ENCODE results near the gene CCDC85B. TPM values are rescaled to one million over a fixed set of nuclear protein-coding genes. Genes with fewer than 3 reads are reported as not detected.

Gene CCDC85B
- polyA plus RNA-seq, 3 donors, result 20.8 to 35.2 (median 24.4) TPM

DNA sequence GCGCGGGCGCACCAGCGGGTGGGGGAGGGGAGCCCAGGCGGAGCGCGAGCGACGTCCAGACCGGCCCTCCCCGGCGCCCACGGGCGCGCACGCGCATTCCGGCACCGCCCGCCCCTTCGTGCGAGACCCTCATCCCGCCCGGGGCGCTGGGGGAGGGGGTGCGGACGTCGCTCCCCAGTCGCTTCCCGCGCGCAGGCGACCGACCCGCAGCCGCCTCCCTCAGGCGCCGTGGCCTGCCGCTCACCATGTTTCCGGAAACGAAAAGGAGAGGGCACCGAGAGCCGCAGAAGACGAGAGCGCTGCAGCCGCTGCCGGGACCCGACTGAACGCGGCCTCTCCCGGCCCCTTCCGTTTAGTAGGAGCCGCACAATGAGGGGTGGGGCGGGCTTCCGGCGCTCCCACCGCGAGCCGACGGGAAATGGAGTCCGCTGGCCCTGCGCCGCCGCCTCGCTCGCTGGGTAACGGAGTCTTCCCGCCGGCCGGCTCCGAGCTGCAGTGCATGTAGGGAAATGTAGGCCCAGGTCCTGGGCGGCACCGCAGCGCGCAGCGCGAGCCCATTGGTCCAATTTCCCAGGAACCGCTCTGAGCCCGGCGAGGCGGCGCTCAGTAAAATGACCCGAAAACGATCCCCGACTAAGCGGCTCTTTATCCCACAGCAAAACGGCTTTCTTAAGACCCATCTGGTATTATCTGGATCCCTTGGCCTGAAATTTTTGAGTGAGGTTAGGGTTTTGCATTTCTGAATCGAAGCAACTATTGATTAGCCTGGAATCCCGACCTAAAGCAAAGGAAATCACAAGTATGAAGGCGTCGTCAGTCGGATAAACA is 32.4 kb upstream of the CCDC85B start, which contains the start of gene CFL1:
CFL1 (minus strand) TSS at position 328 of the 828 bp plus-strand sequence; CDS start at position 247, 81 bp downstream.
- Mint-ChIP-seq H3K27me3 (ENCODE audit: low read depth in 3 of 3) (peaks cover 0 to 2% (median 1%) of the 10 kb centered on the region in 3 donors), H3K4me1 (peaks cover 56% of the 10 kb centered on the region), H3K36me3 (peaks cover 43 to 54% of the 10 kb centered on the region in 2 donors), H3K27ac (peak within 1 kb of the TSS; percentile 89 to 99 (median 96)), H3K9me3 (peaks cover 0 to 5% (median 0%) of the 10 kb centered on the region in 7 donors), H3K4me3 (peak within 1 kb of the TSS; percentile 94 to 96)
- H2AFZ ChIP-seq (ENCODE audit: insufficient read depth, low read depth, low read length, poor library complexity, severe bottlenecking), result peak within 1 kb of the TSS; percentile 87
- TF ChIP-seq, protein P1, sequence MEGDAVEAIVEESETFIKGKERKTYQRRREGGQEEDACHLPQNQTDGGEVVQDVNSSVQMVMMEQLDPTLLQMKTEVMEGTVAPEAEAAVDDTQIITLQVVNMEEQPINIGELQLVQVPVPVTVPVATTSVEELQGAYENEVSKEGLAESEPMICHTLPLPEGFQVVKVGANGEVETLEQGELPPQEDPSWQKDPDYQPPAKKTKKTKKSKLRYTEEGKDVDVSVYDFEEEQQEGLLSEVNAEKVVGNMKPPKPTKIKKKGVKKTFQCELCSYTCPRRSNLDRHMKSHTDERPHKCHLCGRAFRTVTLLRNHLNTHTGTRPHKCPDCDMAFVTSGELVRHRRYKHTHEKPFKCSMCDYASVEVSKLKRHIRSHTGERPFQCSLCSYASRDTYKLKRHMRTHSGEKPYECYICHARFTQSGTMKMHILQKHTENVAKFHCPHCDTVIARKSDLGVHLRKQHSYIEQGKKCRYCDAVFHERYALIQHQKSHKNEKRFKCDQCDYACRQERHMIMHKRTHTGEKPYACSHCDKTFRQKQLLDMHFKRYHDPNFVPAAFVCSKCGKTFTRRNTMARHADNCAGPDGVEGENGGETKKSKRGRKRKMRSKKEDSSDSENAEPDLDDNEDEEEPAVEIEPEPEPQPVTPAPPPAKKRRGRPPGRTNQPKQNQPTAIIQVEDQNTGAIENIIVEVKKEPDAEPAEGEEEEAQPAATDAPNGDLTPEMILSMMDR (IDR thresholded peaks at IDR 0.05), result no peak
- WGBS (ENCODE audit: insufficient coverage), result under 1% methylated on average over 85 of the region's 92 CpGs
- H3K79me2 ChIP-seq (ENCODE audit: insufficient read depth, low read length), result peaks cover 75% of the 10 kb centered on the region
- H3K4me3 ChIP-seq (replicated peaks in 1 of 3; ENCODE audit: low read depth in 2 of 3, low read length in 3 of 3), result peak within 1 kb of the TSS; percentile 76 to 98 (median 92)
- intact Hi-C loops (cut with micrococcal nuclease), result loop anchor here in 1 of 2 donors (2.0 kb wide), 1 partner anchor 15 kb away; the partner anchor contains the start of gene EFEMP2
- peaks cover 68% of the 10 kb centered on the region for H4K20me1 ChIP-seq (ENCODE audit: insufficient read depth, low read length)
- H3K27ac ChIP-seq (ENCODE audit: low read depth in 1 of 2, low read length in 2 of 2), result peak within 1 kb of the TSS; percentile 93 to 95
- H3K4me2 ChIP-seq (replicated peaks; ENCODE audit: extremely low read depth, low read length, poor library complexity, severe bottlenecking), result peak within 1 kb of the TSS; percentile 96
- DNase-seq, result peak; percentile 95 to 97 (median 96)
- peaks cover 42 to 51% of the 10 kb centered on the region in 2 donors for H3K36me3 ChIP-seq (replicated peaks in 1 of 2; ENCODE audit: control insufficient read depth in 1 of 2, insufficient read depth in 2 of 2, low read length in 2 of 2)
- H3K9ac ChIP-seq (ENCODE audit: insufficient read depth, low read length, poor library complexity, severe bottlenecking), result peak within 1 kb of the TSS; percentile 86
- H3K27me3 ChIP-seq (ENCODE audit: control insufficient read depth in 2 of 2, insufficient read depth in 2 of 2, low read length in 2 of 2), result no peaks in the 10 kb centered on the region
- no peaks in the 10 kb centered on the region for H3K9me3 ChIP-seq (replicated peaks in 1 of 2; ENCODE audit: control insufficient read depth in 1 of 2, insufficient read depth in 1 of 2, low read length in 2 of 2)
- H3K4me1 ChIP-seq (ENCODE audit: control insufficient read depth in 1 of 2, insufficient read depth in 2 of 2, low read length in 2 of 2), result peaks cover 41 to 56% of the 10 kb centered on the region in 2 donors

DNA sequence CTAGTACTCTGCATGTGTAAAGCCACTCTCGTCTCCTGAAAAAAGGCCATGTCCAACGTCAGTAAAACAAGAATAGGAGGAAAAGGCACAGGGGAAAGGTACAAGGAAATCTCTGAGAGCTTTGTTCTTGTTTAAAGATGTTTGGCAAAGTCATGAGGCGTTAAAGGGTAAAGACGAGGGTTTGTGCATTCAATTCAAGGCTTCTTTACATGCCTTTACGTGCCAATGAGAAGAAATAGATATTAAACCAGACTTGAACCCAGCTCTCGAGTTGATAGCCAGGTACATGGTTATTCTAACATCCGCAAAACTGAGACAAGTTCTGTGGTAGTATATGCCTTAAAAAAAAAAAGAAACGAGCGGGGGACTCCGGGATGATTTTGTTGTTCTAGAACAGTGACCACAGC is 31.8 kb upstream of the CCDC85B start:
- H3K36me3 Mint-ChIP-seq, result peaks cover 42 to 54% of the 10 kb centered on the region in 2 donors
- H3K9me3 Mint-ChIP-seq, result peaks cover 0 to 5% (median 0%) of the 10 kb centered on the region in 7 donors
- peak overlapping the region; percentile 96 for H3K4me2 ChIP-seq (replicated peaks; ENCODE audit: extremely low read depth, low read length, poor library complexity, severe bottlenecking)
- H3K36me3 ChIP-seq (replicated peaks in 1 of 2; ENCODE audit: control insufficient read depth in 1 of 2, insufficient read depth in 2 of 2, low read length in 2 of 2), result peaks cover 42 to 51% of the 10 kb centered on the region in 2 donors
- DNase-seq, result no peak
- WGBS (ENCODE audit: insufficient coverage), result 1% methylated on average over 5 of the region's 10 CpGs
- no peaks in the 10 kb centered on the region for H3K9me3 ChIP-seq (replicated peaks in 1 of 2; ENCODE audit: control insufficient read depth in 1 of 2, insufficient read depth in 1 of 2, low read length in 2 of 2)
- peaks cover 68% of the 10 kb centered on the region for H4K20me1 ChIP-seq (ENCODE audit: insufficient read depth, low read length)
- peak overlapping the region; percentile 86 to 95 for H3K27ac ChIP-seq (ENCODE audit: low read depth in 1 of 2, low read length in 2 of 2)
- peaks cover 54% of the 10 kb centered on the region for H3K4me1 Mint-ChIP-seq
- intact Hi-C loops (cut with micrococcal nuclease), result loop anchor here in 1 of 2 donors (2.0 kb wide), 1 partner anchor 14 kb away; the partner anchor contains the start of gene EFEMP2
- peak overlapping the region; percentile 87 for H2AFZ ChIP-seq (ENCODE audit: insufficient read depth, low read depth, low read length, poor library complexity, severe bottlenecking)
- peak overlapping the region; percentile 89 to 99 (median 96) for H3K27ac Mint-ChIP-seq
- no peaks in the 10 kb centered on the region for H3K27me3 ChIP-seq (ENCODE audit: control insufficient read depth in 2 of 2, insufficient read depth in 2 of 2, low read length in 2 of 2)
- TF ChIP-seq, protein P1 (IDR thresholded peaks at IDR 0.05), result no peak
- H3K27me3 Mint-ChIP-seq (ENCODE audit: low read depth in 3 of 3), result peaks cover 0 to 2% (median 1%) of the 10 kb centered on the region in 3 donors
- peak overlapping the region; percentile 91 to 96 for H3K4me3 Mint-ChIP-seq
- H3K4me3 ChIP-seq (replicated peaks in 1 of 3; ENCODE audit: low read depth in 2 of 3, low read length in 3 of 3), result peak overlapping the region; percentile 59 to 98 (median 92)
- H3K79me2 ChIP-seq (ENCODE audit: insufficient read depth, low read length), result peaks cover 74% of the 10 kb centered on the region
- H3K4me1 ChIP-seq (ENCODE audit: control insufficient read depth in 1 of 2, insufficient read depth in 2 of 2, low read length in 2 of 2), result peaks cover 41 to 56% of the 10 kb centered on the region in 2 donors
- no peak overlapping the region for H3K9ac ChIP-seq (ENCODE audit: insufficient read depth, low read length, poor library complexity, severe bottlenecking)
